Iris pigment epithelial cell (primary cell): ENCODE data around the gene CLDN9.
A peak's percentile ranks its signal among the peaks of the same experiment; 100 is the strongest.

Experiments used
- DNase-seq: peaks from one replicate; pipeline ENCODE4 v3.0.0-alpha.2; 2011; ENCODE audit warnings: low read depth

CLDN9 gene

GRCh38 chr16:2974319-2975056 lies 38.2 kb upstream of the CLDN9 start:
- DNase-seq: no peak

- no peak for DNase-seq
These were observed 37.4 kb upstream of the CLDN9 start for GRCh38 chr16:2975161-2975795.

GRCh38 chr16:2976201-2976600 lies 36.5 kb upstream of the CLDN9 start:
- no peak for DNase-seq

GRCh38 chr16:2976673-2977072 lies 36.0 kb upstream of the CLDN9 start:
- DNase-seq: no peak

GRCh38 chr16:2977440-2977839 lies 35.3 kb upstream of the CLDN9 start:
- no peak for DNase-seq

- no peak for DNase-seq
These were observed 33.0 kb upstream of the CLDN9 start for GRCh38 chr16:2979669-2980226.

GRCh38 chr16:2980227-2981176 lies 32.2 kb upstream of the CLDN9 start, which contains the start of gene PKMYT1:
Gene PKMYT1 (minus strand): TSS chr16:2980446. CDS start chr16:2979657, 789 bp downstream.
- peak; percentile 73 for DNase-seq

- peak; percentile 36 for DNase-seq
These were observed 31.4 kb upstream of the CLDN9 start for GRCh38 chr16:2981177-2981898.

GRCh38 chr16:2981899-2982250 lies 30.8 kb upstream of the CLDN9 start:
- DNase-seq: no peak

- no peak for DNase-seq
These were observed 30.3 kb upstream of the CLDN9 start for GRCh38 chr16:2982402-2982801.

GRCh38 chr16:2983706-2984136 lies 29.0 kb upstream of the CLDN9 start:
- peak; percentile 71 for DNase-seq

- no peak for DNase-seq
These were observed 27.3 kb upstream of the CLDN9 start for GRCh38 chr16:2985462-2985861.

- no peak for DNase-seq
These were observed 26.8 kb upstream of the CLDN9 start for GRCh38 chr16:2985893-2986355.

- DNase-seq: no peak
These were observed 26.0 kb upstream of the CLDN9 start for GRCh38 chr16:2986623-2987188.

GRCh38 chr16:2987286-2987685 lies 25.4 kb upstream of the CLDN9 start:
- DNase-seq: no peak

- no peak for DNase-seq
These were observed 24.9 kb upstream of the CLDN9 start for GRCh38 chr16:2987833-2988232.

GRCh38 chr16:2988590-2989099 lies 24.1 kb upstream of the CLDN9 start:
- DNase-seq: no peak

GRCh38 chr16:2990891-2991290 lies 21.8 kb upstream of the CLDN9 start:
- DNase-seq: no peak

- DNase-seq: no peak
These were observed 21.0 kb upstream of the CLDN9 start for GRCh38 chr16:2991566-2992261.

GRCh38 chr16:2992383-2993081 lies 20.2 kb upstream of the CLDN9 start:
- DNase-seq: no peak
